Heart left ventricle (tissue), 16 donors: ENCODE measurements around the gene VTI1B. TPM values are rescaled to one million over a fixed set of nuclear protein-coding genes. Genes with fewer than 3 reads are reported as not detected.

Experiments
- ATAC-seq, 4 donors: fragments of 200-7000 bp; cut with Tn5 transposase; one replicate each; pipeline ENCODE4 v1.9.1; 2020 to 2022; ENCODE audit warnings: moderate library complexity in 4 of 4, mild to moderate bottlenecking in 3 of 4, moderate number of reproducible peaks in 1 of 4
- DNase-seq, 5 donors: peaks; one replicate each; pipeline ENCODE4 v3.0.0-alpha.2; 2020
- H3K27ac ChIP-seq, 12 donors: fragments of 200-600 bp; sonication (generic) in 4 of 12; one replicate each; pipeline versions ENCODE4 v1.5.0 to v1.8.0; 2016 to 2022; ENCODE audit warnings: mild to moderate bottlenecking in 2 of 12
- H3K27me3 ChIP-seq, 9 donors: fragments of 200-600 bp; sonication (generic) in 2 of 9; one replicate each; pipeline versions ENCODE4 v1.5.1 to v1.8.0; 2016 to 2022; ENCODE audit warnings: mild to moderate bottlenecking in 3 of 9
- H3K36me3 ChIP-seq, 9 donors: fragments of 200-600 bp; sonication (generic) in 2 of 9; one replicate each; pipeline versions ENCODE4 v1.5.0 to v1.8.0; 2018 to 2022; ENCODE audit warnings: mild to moderate bottlenecking in 2 of 9
- H3K4me1 ChIP-seq, 12 donors: fragments of 200-600 bp; sonication (generic) in 4 of 12; one replicate each; pipeline versions ENCODE4 v1.5.0 to v1.8.0; 2016 to 2022; ENCODE audit warnings: mild to moderate bottlenecking in 3 of 12
- H3K4me3 ChIP-seq, 12 donors: fragments of 200-600 bp; sonication (generic) in 4 of 12; one replicate each; pipeline versions ENCODE4 v1.5.0 to v1.8.0; 2017 to 2022; ENCODE audit warnings: mild to moderate bottlenecking in 9 of 12, moderate library complexity in 4 of 12
- H3K9me3 ChIP-seq, 12 donors: fragments of 200-600 bp; sonication (generic) in 4 of 12; one replicate each; pipeline versions ENCODE4 v1.5.0 to v1.8.0; 2016 to 2022; ENCODE audit warnings: mild to moderate bottlenecking in 1 of 12
- CTCF ChIP-seq, 12 donors: fragments of 200-600 bp; sonication (generic) in 4 of 12; IDR thresholded peaks; one replicate each; pipeline versions ENCODE4 v1.5.0 to v1.8.0; 2018 to 2022; ENCODE audit warnings: antibody characterized with exemption in 12 of 12, mild to moderate bottlenecking in 5 of 12
- POLR2A ChIP-seq, 2 donors: fragments of 450-650 bp; IDR thresholded peaks; one replicate each; pipeline ENCODE4 v1.6.1; 2017; ENCODE audit warnings: antibody characterized with exemption in 2 of 2, mild to moderate bottlenecking in 2 of 2, moderate library complexity in 2 of 2
- WGBS, 4 donors: extraction: QIAGEN DNeasy Blood & Tissue Kit in 2 of 4; methylation state at CpG; one replicate each; pipeline versions ENCODE4 v1.1.5 to v1.1.7; 2013 to 2018; 5-methylcytosine and 5-hydroxymethylcytosine counted together
- intact Hi-C, 10 donors: fragments of 100-400 bp; cut with DNase I; formaldehyde crosslinking; loops; one replicate each; pipeline versions ENCODE4 v1.11.1 to v1.14.2; 2022
- polyA plus RNA-seq, 2 donors: library from polyadenylated mRNA; stranded (reverse); fragments of 200-250 nt; gene quantifications; one replicate each; pipeline ENCODE4 v1.2.3, GENCODE V29; 2013
- total RNA-seq, 9 donors: library from RNA; depleted of rRNA in 2 of 9; stranded (reverse); fragments of >200 nt in 2 of 9; fragmentation: NEBNext Ultra II Directional in 3 of 9; extraction: Animal tissue kit (Norgen Biotek cat#: 25700) in 3 of 9; gene quantifications; one replicate each; pipeline versions ENCODE4 v1.1.0 to v1.2.4, GENCODE V29; 2016 to 2023
- donor health status: ischemic (EF 13 %, LVEDD 7.1; RV severe dilation, severe dysfunction).
- donor health status: healthy with polysubstance abuse.
- donor health status: DM: no; HTN: yes; CAD: no.
- donor health status: DM: no; HTN: no; CAD: no.
- donor health status: ischemic (EF 25% LVEDD 6.9; RV normal size, moderate dysfunction).
- donor health status: ischemic (EF 25% LVEDD 5.7; RV mildly dilated, moderate dysfunction).
- donor health status: healthy.
- donor health status: DM: yes; HTN: yes; CAD: no.
- donor health status: ischemic (EF 35%, LVEDD 5.7; RV mildly dilated, moderate dysfunction).
- donor health status: nonischemic (EF 11% LVEDD 7.7; RV severe dilation, severe dysfunction).
- donor health status: DM: yes; HTN: yes; CAD: no.
- donor health status: PGD.
- donor health status: ischemic (EF 29% LVEDD 5.4; RV normal size, mild dysfunction).
- donor health status: nonischemic (EF 23%, LVEDD 6.1; RV moderate dilation, normal function).

The VTI1B gene
- total and polyA plus RNA-seq, 11 donors: 78.5 to 143 (median 112) TPM

- H3K4me1 ChIP-seq: peaks cover 0 to 5% (median 0%) of the 10 kb centered on the region in 12 donors
- no peak for DNase-seq
- WGBS, 4 donors: 79 to 93% (median 88%) methylated on average over 1 of the region's 1 CpG
- H3K4me3 ChIP-seq: no peak overlapping the region
- H3K9me3 ChIP-seq: no peaks in the 10 kb centered on the region
- H3K27me3 ChIP-seq: no peaks in the 10 kb centered on the region
- no peak overlapping the region for H3K27ac ChIP-seq
- no peak for ATAC-seq
- no peak for TF ChIP-seq POLR2A (IDR thresholded peaks at IDR 0.05)
- TF ChIP-seq CTCF (IDR thresholded peaks at IDR 0.05): no peak
- intact Hi-C loops: no loop called here
- peaks cover 0 to 100% (median 92%) of the 10 kb centered on the region in 9 donors for H3K36me3 ChIP-seq
Measured at GRCh38 chr14:67652189-67652588, 22.2 kb downstream of the VTI1B start.

GRCh38 chr14:67650694-67651093 is 23.7 kb downstream of the VTI1B start:
- Histone ChIP-seq H3K27me3 (no peaks in the 10 kb centered on the region), H3K4me3 (no peak overlapping the region), H3K4me1 (peaks cover 0 to 5% (median 0%) of the 10 kb centered on the region in 12 donors), H3K36me3 (peaks cover 0 to 100% (median 81%) of the 10 kb centered on the region in 9 donors), H3K27ac (no peak overlapping the region), H3K9me3 (no peaks in the 10 kb centered on the region)
- intact Hi-C loops: no loop called here
- DNase-seq (no peak), ATAC-seq (no peak)
- 80 to 97% (median 86%) methylated on average over 2 of the region's 2 CpGs for WGBS, 4 donors
- TF ChIP-seq POLR2A (IDR thresholded peaks at IDR 0.05): no peak

- Histone ChIP-seq H3K36me3 (peaks cover 0 to 97% (median 76%) of the 10 kb centered on the region in 9 donors), H3K4me3 (no peak overlapping the region), H3K9me3 (no peaks in the 10 kb centered on the region), H3K27me3 (no peaks in the 10 kb centered on the region), H3K4me1 (peaks cover 0 to 5% (median 0%) of the 10 kb centered on the region in 12 donors), H3K27ac (no peak overlapping the region)
- TF ChIP-seq POLR2A (IDR thresholded peaks at IDR 0.05): no peak
- TF ChIP-seq CTCF (IDR thresholded peaks at IDR 0.05): no peak
- DNase-seq (no peak), ATAC-seq (no peak)
- WGBS, 4 donors: 66 to 79% (median 74%) methylated on average over 1 of the region's 1 CpG
- intact Hi-C loops: no loop called here
Measured at GRCh38 chr14:67650151-67650550, 24.3 kb downstream of the VTI1B start.

- peaks cover 0 to 57% (median 35%) of the 10 kb centered on the region in 9 donors for H3K36me3 ChIP-seq
- ATAC-seq (no peak), DNase-seq (no peak)
- intact Hi-C loops: no loop called here
- H3K27ac ChIP-seq: peak overlapping the region in 2 of 12 donors; percentile 8 to 46
- no peaks in the 10 kb centered on the region for H3K9me3 ChIP-seq
- no peak overlapping the region for H3K4me3 ChIP-seq
- WGBS, 4 donors: 82 to 95% (median 94%) methylated on average over 3 of the region's 3 CpGs
- H3K4me1 ChIP-seq: peaks cover 0 to 13% (median 0%) of the 10 kb centered on the region in 12 donors
- TF ChIP-seq CTCF (IDR thresholded peaks at IDR 0.05) (no peak), POLR2A (IDR thresholded peaks at IDR 0.05) (no peak)
- H3K27me3 ChIP-seq: no peaks in the 10 kb centered on the region
Measured at GRCh38 chr14:67646131-67646530, 28.3 kb downstream of the VTI1B start.

GRCh38 chr14:67645414-67645813 is 29.0 kb downstream of the VTI1B start:
- WGBS, 4 donors: 56 to 75% (median 60%) methylated on average over 5 of the region's 5 CpGs
- H3K4me3 ChIP-seq: no peak overlapping the region
- ATAC-seq (peak; percentile 68 to 95 (median 82)), DNase-seq (peak in 2 of 5 donors; percentile 11 to 46)
- no peak for TF ChIP-seq POLR2A (IDR thresholded peaks at IDR 0.05)
- TF ChIP-seq CTCF (IDR thresholded peaks at IDR 0.05): no peak
- no peaks in the 10 kb centered on the region for H3K9me3 ChIP-seq
- peak overlapping the region in 6 of 12 donors; percentile 7 to 46 (median 11) for H3K27ac ChIP-seq
- peaks cover 0 to 13% (median 0%) of the 10 kb centered on the region in 12 donors for H3K4me1 ChIP-seq
- no peaks in the 10 kb centered on the region for H3K27me3 ChIP-seq
- H3K36me3 ChIP-seq: peaks cover 0 to 50% (median 29%) of the 10 kb centered on the region in 9 donors
- intact Hi-C loops: no loop called here
